K562 (cell line): Measurements from ENCODE around the gene KIF26B. TPM values are rescaled to one million over a fixed set of nuclear protein-coding genes. Genes with fewer than 3 reads are reported as not detected.
A peak's percentile ranks its signal among the peaks of the same experiment; 100 is the strongest.

Experiments used
- ATAC-seq: fragments of 200-7000 bp; cut with Tn5 transposase; 3 replicates; pipeline ENCODE4 v1.9.1; 2020; ENCODE audit warnings: moderate library complexity
- BruUV-seq: library from RNA; stranded (reverse); fragments of 400-500 nt; replicated peaks from 2 replicates; lab custom pipeline; 2021; lab: Mats Ljungman, UMichigan
- CTCF ChIA-PET: fragments of 300-600 bp; formaldehyde crosslinking; extraction: SDS; loops from one replicate; lab custom pipeline; 2021; ENCODE audit warnings: low intra/inter-chr PET ratio; lab: Yijun Ruan, JAX
- POLR2A ChIA-PET: fragments of 300-600, 350-650 bp; sonication (Branson Sonifier 250); formaldehyde crosslinking; extraction: SDS; loops from one replicate; lab custom pipeline; 2021; ENCODE audit warnings: antibody characterized with exemption, inconsistent platforms; lab: Yijun Ruan, JAX
- DNase-seq, 4 experiments: peaks; one replicate each; pipeline versions ENCODE4 v3.0.0 to v3.0.0-alpha.2; 2011 to 2018; ENCODE audit warnings: low spot score in 3 of 4, mixed read lengths in 3 of 4; ENCODE audit errors: extremely low read depth in 1 of 4
- FAIRE-seq: peaks from 2 replicates; lab custom pipeline; 2011; peaks lifted over from hg19 to GRCh38; lab: Jason Lieb, UNC
- H2AFZ ChIP-seq: 2 replicates; pipeline ENCODE4 v1.6.0; 2011; ENCODE audit warnings: low read depth, low read length, control low read depth, inconsistent platforms
- H3K27ac ChIP-seq: fragments of 200-600 bp; 3 replicates; pipeline ENCODE4 v1.8.0; 2011; ENCODE audit warnings: low read depth, mild to moderate bottlenecking, control low read depth, inconsistent platforms, low read length, moderate library complexity, mixed read lengths; ENCODE audit errors: extremely low read depth
- H3K27me3 ChIP-seq, 2 experiments: fragments of 300-600 bp in 1 of 2; 2 replicates in 1 of 2; 3 replicates in 1 of 2; pipeline versions ENCODE4 v1.6.0 to v1.8.0; 2011; ENCODE audit warnings: inconsistent platforms in 2 of 2, low read length in 2 of 2, mild to moderate bottlenecking in 1 of 2, mixed read lengths in 1 of 2, moderate library complexity in 1 of 2; ENCODE audit not compliant: control insufficient read depth in 2 of 2, insufficient read depth in 2 of 2
- H3K36me3 ChIP-seq: fragments of 300-600 bp; 3 replicates; pipeline ENCODE4 v1.8.0; 2011; ENCODE audit warnings: mild to moderate bottlenecking, low read length, inconsistent platforms; ENCODE audit not compliant: control insufficient read depth, insufficient read depth
- H3K4me1 ChIP-seq, 2 experiments: fragments of 200-600 bp in 1 of 2; replicated peaks in 1 of 2; 2 replicates in 1 of 2; 3 replicates in 1 of 2; pipeline versions ENCODE4 v1.5.1 to v1.8.0; 2011; ENCODE audit warnings: inconsistent platforms in 2 of 2, low read length in 2 of 2, mild to moderate bottlenecking in 1 of 2, mixed read lengths in 1 of 2, moderate library complexity in 1 of 2; ENCODE audit not compliant: control insufficient read depth in 2 of 2, insufficient read depth in 2 of 2
- H3K4me2 ChIP-seq: 2 replicates; pipeline ENCODE4 v1.6.1; 2011; ENCODE audit warnings: low read length, control low read depth, inconsistent platforms, mixed read lengths; ENCODE audit not compliant: insufficient read depth
- H3K4me3 ChIP-seq: fragments of 200-600 bp; sonication (generic), shearing (Covaris generic); 2 replicates; pipeline ENCODE4 v1.5.1; 2016; ENCODE audit warnings: control low read depth, inconsistent platforms
- H3K79me2 ChIP-seq: fragments of 200-600 bp; 3 replicates; pipeline ENCODE4 v1.8.0; 2011; ENCODE audit warnings: low read length, inconsistent platforms; ENCODE audit not compliant: control insufficient read depth, insufficient read depth
- H3K9ac ChIP-seq, 2 experiments: 2 replicates each; pipeline versions ENCODE4 v1.6.0 to v1.6.1; 2011; ENCODE audit warnings: low read depth in 2 of 2, low read length in 2 of 2, control low read depth in 1 of 2, inconsistent platforms in 1 of 2, mild to moderate bottlenecking in 1 of 2, mixed read lengths in 1 of 2; ENCODE audit not compliant: insufficient read depth in 1 of 2
- H3K9me1 ChIP-seq: one replicate; pipeline ENCODE4 v1.6.0; 2011; ENCODE audit warnings: inconsistent platforms, mild to moderate bottlenecking, low read length, moderate library complexity; ENCODE audit not compliant: control insufficient read depth, insufficient read depth
- H3K9me3 ChIP-seq: replicated peaks from 2 replicates; pipeline ENCODE4 v1.5.1; 2011; ENCODE audit warnings: low read depth, low read length, inconsistent platforms; ENCODE audit not compliant: control insufficient read depth, insufficient read depth
- H4K20me1 ChIP-seq: replicated peaks from 2 replicates; pipeline ENCODE4 v1.6.1; 2011; ENCODE audit warnings: low read length, inconsistent platforms, mixed read lengths; ENCODE audit not compliant: control insufficient read depth, insufficient read depth
- BRCA1 ChIP-seq, 2 experiments: fragments of 450-650 bp in 1 of 2; sonication (generic) in 1 of 2; formaldehyde crosslinking in 1 of 2; IDR thresholded peaks; 2 replicates each; pipeline versions ENCODE4 v1.5.0 to v1.6.1; 2017 to 2020; ENCODE audit warnings: mild to moderate bottlenecking in 1 of 2, missing genetic modification reagents in 1 of 2
- CAMTA2 ChIP-seq: fragments of 250-450 bp; sonication (Bioruptor Pico); conservative IDR thresholded peaks from 2 replicates; pipeline ENCODE4 v1.5.1; 2022
- ELF1 ChIP-seq: fragments of 200-800 bp; sonication (Bioruptor generic); IDR thresholded peaks from 2 replicates; pipeline ENCODE4 v1.6.1; 2016; ENCODE audit warnings: missing genetic modification characterization, missing compliant biosample characterization
- FOSL1 ChIP-seq: fragments of 200-800 bp; sonication (Bioruptor generic); conservative IDR thresholded peaks from 2 replicates; pipeline ENCODE4 v1.6.1; 2016; ENCODE audit warnings: missing genetic modification characterization, missing compliant biosample characterization
- HIVEP1 ChIP-seq: fragments of 250-450 bp; sonication (Bioruptor Pico); IDR thresholded peaks from 2 replicates; pipeline ENCODE4 v1.4.0; 2020; ENCODE audit warnings: mild to moderate bottlenecking
- MAFK ChIP-seq: IDR thresholded peaks from 2 replicates; pipeline ENCODE4 v1.6.1; 2011; ENCODE audit warnings: low read length, improper control_type of control experiment
- NR2C1 ChIP-seq, 2 experiments: fragments of 450-650 bp; IDR thresholded peaks; 2 replicates each; pipeline ENCODE4 v1.6.1; 2017; ENCODE audit warnings: mild to moderate bottlenecking in 2 of 2, antibody characterized with exemption in 1 of 2, inconsistent platforms in 1 of 2, missing compliant biosample characterization in 1 of 2, missing genetic modification characterization in 1 of 2
- PTTG1 ChIP-seq: fragments of 450-650 bp; IDR thresholded peaks from 2 replicates; pipeline ENCODE4 v1.6.1; 2016; ENCODE audit warnings: low read depth, mild to moderate bottlenecking, missing genetic modification characterization, missing compliant biosample characterization
- RBM25 ChIP-seq: fragments of 200-400 bp; formaldehyde crosslinking; IDR thresholded peaks from 2 replicates; pipeline ENCODE4 v1.6.1; 2018; ENCODE audit warnings: low read length, low read depth, moderate library complexity; ENCODE audit not compliant: severe bottlenecking
- SNAPC5 ChIP-seq: fragments of 250-450 bp; sonication (Bioruptor Pico); IDR thresholded peaks from 2 replicates; pipeline ENCODE4 v1.8.0; 2021; ENCODE audit warnings: moderate library complexity, mild to moderate bottlenecking, inconsistent platforms
- XRCC3 ChIP-seq: fragments of 450-650 bp; IDR thresholded peaks from 2 replicates; pipeline ENCODE4 v1.6.1; 2017; ENCODE audit warnings: mild to moderate bottlenecking, moderate library complexity
- ZNF184 ChIP-seq: sonication (generic); formaldehyde crosslinking; IDR thresholded peaks from 2 replicates; pipeline ENCODE4 v1.5.0; 2020; ENCODE audit warnings: missing genetic modification reagents
- ZNF583 ChIP-seq: fragments of 250-450 bp; sonication (Bioruptor Pico); IDR thresholded peaks from 2 replicates; pipeline ENCODE4 v1.4.0; 2020
- WGBS: fragments of 100-300 bp; shearing (Covaris generic); methylation state at CpG from one replicate; pipeline ENCODE4 v1.1.6; 2016; ENCODE audit warnings: low coverage, mixed read lengths; ENCODE audit not compliant: insufficient coverage; ENCODE audit errors: missing lambda C conversion rate; 5-methylcytosine and 5-hydroxymethylcytosine counted together
- in situ Hi-C: fragments of 300-500 bp; cut with MboI; formaldehyde crosslinking; loops from 4 replicates; pipeline ENCODE4 v1.15.0; 2018; ENCODE audit warnings: inconsistent platforms, mixed read lengths
- intact Hi-C: fragments of 100-400 bp; cut with micrococcal nuclease; formaldehyde crosslinking; loops from 2 replicates; pipeline ENCODE4 v1.14.2; 2022
- polyA plus RNA-seq, 8 experiments: library from polyadenylated mRNA; depleted of rRNA in 4 of 8; stranded (reverse) in 5 of 8; unstranded in 3 of 8; fragments of >200 nt; fragmentation: Nextera tagmentation in 2 of 8; fragmentation: Illumina TruSeq in 1 of 8; extraction: Ambion mirVana in 2 of 8; extraction: Trizol in 1 of 8; gene quantifications; 2 replicates each; pipeline versions ENCODE4 v1.2.1 to v1.2.3, GENCODE V29; 2011 to 2014; ENCODE audit warnings: inconsistent platforms in 1 of 8, missing spikeins in 1 of 8
- total RNA-seq, 7 experiments: library from RNA; depleted of rRNA in 6 of 7; stranded (reverse); fragments of >200 nt in 6 of 7; fragmentation: Illumina TruSeq in 2 of 7; extraction: Trizol in 2 of 7; gene quantifications; 2 replicates each; pipeline versions ENCODE4 v1.2.1 to v1.2.3, GENCODE V29; 2011 to 2021; ENCODE audit warnings: low replicate concordance in 1 of 7
- TF ChIP-seq, protein P1 (sequence below): fragments of 450-650 bp; formaldehyde crosslinking; IDR thresholded peaks from 2 replicates; pipeline ENCODE4 v1.4.0; 2020; ENCODE audit warnings: mild to moderate bottlenecking, moderate library complexity

Gene KIF26B
- total and polyA plus RNA-seq, 9 of the 15 experiments (the other 6 are each of a cell fraction or from before 2014, with no cell fraction given): 0.02 to 0.08 (median 0.03) TPM; not detected in 6

- TF ChIP-seq, protein P1, sequence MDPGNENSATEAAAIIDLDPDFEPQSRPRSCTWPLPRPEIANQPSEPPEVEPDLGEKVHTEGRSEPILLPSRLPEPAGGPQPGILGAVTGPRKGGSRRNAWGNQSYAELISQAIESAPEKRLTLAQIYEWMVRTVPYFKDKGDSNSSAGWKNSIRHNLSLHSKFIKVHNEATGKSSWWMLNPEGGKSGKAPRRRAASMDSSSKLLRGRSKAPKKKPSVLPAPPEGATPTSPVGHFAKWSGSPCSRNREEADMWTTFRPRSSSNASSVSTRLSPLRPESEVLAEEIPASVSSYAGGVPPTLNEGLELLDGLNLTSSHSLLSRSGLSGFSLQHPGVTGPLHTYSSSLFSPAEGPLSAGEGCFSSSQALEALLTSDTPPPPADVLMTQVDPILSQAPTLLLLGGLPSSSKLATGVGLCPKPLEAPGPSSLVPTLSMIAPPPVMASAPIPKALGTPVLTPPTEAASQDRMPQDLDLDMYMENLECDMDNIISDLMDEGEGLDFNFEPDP (CRISPR knock-in tag): no peak
- no peak for TF ChIP-seq FOSL1 (tag)
- TF ChIP-seq NR2C1 (IDR thresholded peaks at IDR 0.05): no peak
- TF ChIP-seq NR2C1 (tag; IDR thresholded peaks at IDR 0.05): no peak
- TF ChIP-seq ZNF583: no peak
- TF ChIP-seq SNAPC5 (CRISPR knock-in tag): no peak
- no peak for TF ChIP-seq ZNF184 (CRISPR knock-in tag)
- no peak for TF ChIP-seq BRCA1 (IDR thresholded peaks at IDR 0.05)
- no peak for TF ChIP-seq BRCA1 (CRISPR knock-in tag; IDR thresholded peaks at IDR 0.05)
- TF ChIP-seq XRCC3: no peak
- no peak for TF ChIP-seq ELF1 (tag)
Measured at GRCh38 chr1:245197121-245197520, 42.3 kb downstream of the KIF26B start (continued).

GRCh38 chr1:245197911-245198379 is 43.2 kb downstream of the KIF26B start:
- BruUV-seq: no TSS peak
- H3K4me1 ChIP-seq: no peaks in the 10 kb centered on the region
- no peak overlapping the region for H3K4me3 ChIP-seq
- DNase-seq (no peak), ATAC-seq (no peak)
- CTCF ChIA-PET: no interaction called here
- WGBS: 0% methylated on average over 1 of the region's 1 CpG
- POLR2A ChIA-PET: no interaction called here
- no peaks in the 10 kb centered on the region for H3K79me2 ChIP-seq
- H3K9ac ChIP-seq: no peak overlapping the region
- no peaks in the 10 kb centered on the region for H3K9me3 ChIP-seq
- no peaks in the 10 kb centered on the region for H3K9me1 ChIP-seq
- H2AFZ ChIP-seq: no peak overlapping the region
- no peaks in the 10 kb centered on the region for H3K36me3 ChIP-seq
- intact Hi-C loops (no loop called here), in situ Hi-C loops (no loop called here)
- no peak for TF ChIP-seq MAFK
- TF ChIP-seq PTTG1 (tag): no peak
- TF ChIP-seq CAMTA2: no peak
- peak; percentile 68 for TF ChIP-seq RBM25
- no peak for TF ChIP-seq HIVEP1 (CRISPR knock-in tag)
- TF ChIP-seq, all 486 proteins: peak for 1
- H4K20me1 ChIP-seq: 0 out of 2 replicates have a peak, but pooled peaks cover 3% of the 10 kb centered on the region
- peaks cover 23 to 31% of the 10 kb centered on the region in 2 experiments; a peak in 4 of 5 replicates for H3K27me3 ChIP-seq
- H3K4me2 ChIP-seq: no peak overlapping the region
- no peak for FAIRE-seq
- H3K27ac ChIP-seq: no peak overlapping the region
